HepG2 (cell line): ENCODE data around the gene ACP5. TPM values are rescaled to one million over a fixed set of nuclear protein-coding genes. Genes with fewer than 3 reads are reported as not detected.

Source experiments
- ASH2L ChIP-seq: fragments of 300-600, 200-600 bp; sonication (generic); IDR thresholded peaks from 2 replicates; pipeline ENCODE4 v1.7.0; 2017; ENCODE audit warnings: low read depth, mild to moderate bottlenecking, moderate library complexity, mixed read lengths, low read length; ENCODE audit not compliant: insufficient read length
- KLF15 ChIP-seq: sonication (generic); formaldehyde crosslinking; IDR thresholded peaks from 2 replicates; pipeline ENCODE4 v1.8.1; 2023; ENCODE audit warnings: borderline replicate concordance, mild to moderate bottlenecking, inconsistent platforms, missing genetic modification reagents, mixed read lengths
- MED1 ChIP-seq: sonication (generic); formaldehyde crosslinking; IDR thresholded peaks from 2 replicates; pipeline ENCODE4 v1.4.0; 2020; ENCODE audit warnings: missing genetic modification reagents
- PCBP2 ChIP-seq: fragments of 200-400 bp; formaldehyde crosslinking; optimal IDR thresholded peaks from 2 replicates; pipeline ENCODE3; 2018; ENCODE audit warnings: low read length, low read depth; ENCODE audit not compliant: poor library complexity, severe bottlenecking
- RELA ChIP-seq: sonication (generic); formaldehyde crosslinking; IDR thresholded peaks from 2 replicates; pipeline ENCODE4 v1.4.0; 2020; ENCODE audit warnings: missing genetic modification reagents
- SUZ12 ChIP-seq: fragments of 150-350 bp; IDR thresholded peaks from 2 replicates; pipeline ENCODE4 v1.6.1; 2014; ENCODE audit warnings: low read depth, low read length
- YEATS4 ChIP-seq: sonication (generic); formaldehyde crosslinking; IDR thresholded peaks from 2 replicates; pipeline ENCODE4 v1.4.0; 2020; ENCODE audit warnings: missing genetic modification reagents, borderline replicate concordance
- ZC3H13 ChIP-seq: sonication (generic); formaldehyde crosslinking; IDR thresholded peaks from 2 replicates; pipeline ENCODE4 v1.8.1; 2023; ENCODE audit warnings: mild to moderate bottlenecking, missing genetic modification reagents, moderate library complexity
- ZNF230 ChIP-seq: sonication (generic); formaldehyde crosslinking; IDR thresholded peaks from 2 replicates; pipeline ENCODE4 v1.4.0; 2020; ENCODE audit warnings: mild to moderate bottlenecking, missing genetic modification reagents
- ZNF251 ChIP-seq: sonication (generic); formaldehyde crosslinking; IDR thresholded peaks from 2 replicates; pipeline ENCODE4 v1.9.0; 2021; ENCODE audit warnings: mild to moderate bottlenecking, missing genetic modification reagents
- ZNF331 ChIP-seq: sonication (generic); formaldehyde crosslinking; IDR thresholded peaks from 2 replicates; pipeline ENCODE4 v1.4.0; 2020; ENCODE audit warnings: missing genetic modification reagents
- ZNF460 ChIP-seq: sonication (generic); formaldehyde crosslinking; IDR thresholded peaks from 2 replicates; pipeline ENCODE4 v1.5.1; 2020; ENCODE audit warnings: missing genetic modification reagents, mild to moderate bottlenecking, borderline replicate concordance
- ZNF772 ChIP-seq: sonication (generic); formaldehyde crosslinking; IDR thresholded peaks from 2 replicates; pipeline ENCODE4 v1.5.0; 2020; ENCODE audit warnings: mild to moderate bottlenecking, missing genetic modification reagents
- polyA plus RNA-seq, 8 experiments: library from polyadenylated mRNA; depleted of rRNA in 3 of 8; stranded (reverse) in 7 of 8; unstranded in 1 of 8; fragments of >200 nt; fragmentation: Illumina TruSeq in 4 of 8; extraction: Trizol in 4 of 8; gene quantifications; 2 replicates each; pipeline versions ENCODE4 v1.2.1 to v1.2.3, GENCODE V29; 2011 to 2016; ENCODE audit warnings: low read depth in 4 of 8, missing spikeins in 1 of 8, mixed read lengths in 1 of 8; ENCODE audit not compliant: insufficient read depth in 1 of 8
- total RNA-seq, 5 experiments: library from RNA; depleted of rRNA; stranded (reverse); fragments of >200 nt; fragmentation: Illumina TruSeq; extraction: Trizol; gene quantifications; 2 replicates each; pipeline ENCODE4 v1.2.3, GENCODE V29; 2016; ENCODE audit warnings: low read depth in 1 of 5
- TF ChIP-seq, protein P1 (sequence below): IDR thresholded peaks from 2 replicates; pipeline ENCODE4 v1.6.1; 2016; ENCODE audit warnings: low read depth, missing genetic modification reagents, missing compliant biosample characterization
- TF ChIP-seq, protein P2 (sequence below): fragments of 450-650 bp; IDR thresholded peaks from 2 replicates; pipeline ENCODE4 v1.6.1; 2017; ENCODE audit warnings: mild to moderate bottlenecking
- TF ChIP-seq, protein P3 (sequence below): IDR thresholded peaks from 2 replicates; pipeline ENCODE4 v1.6.1; 2016; ENCODE audit warnings: missing compliant biosample characterization, missing genetic modification reagents, borderline replicate concordance
- TF ChIP-seq, protein P4 (sequence below): sonication (generic); formaldehyde crosslinking; IDR thresholded peaks from 2 replicates; pipeline ENCODE4 v1.4.0; 2020; ENCODE audit warnings: mild to moderate bottlenecking, low read depth, missing genetic modification reagents

ACP5 gene
- total and polyA plus RNA-seq, 2 of the 13 experiments (the other 11 are each of a cell fraction or from before 2014, with no cell fraction given): 1.3 to 6.7 TPM

DNA sequence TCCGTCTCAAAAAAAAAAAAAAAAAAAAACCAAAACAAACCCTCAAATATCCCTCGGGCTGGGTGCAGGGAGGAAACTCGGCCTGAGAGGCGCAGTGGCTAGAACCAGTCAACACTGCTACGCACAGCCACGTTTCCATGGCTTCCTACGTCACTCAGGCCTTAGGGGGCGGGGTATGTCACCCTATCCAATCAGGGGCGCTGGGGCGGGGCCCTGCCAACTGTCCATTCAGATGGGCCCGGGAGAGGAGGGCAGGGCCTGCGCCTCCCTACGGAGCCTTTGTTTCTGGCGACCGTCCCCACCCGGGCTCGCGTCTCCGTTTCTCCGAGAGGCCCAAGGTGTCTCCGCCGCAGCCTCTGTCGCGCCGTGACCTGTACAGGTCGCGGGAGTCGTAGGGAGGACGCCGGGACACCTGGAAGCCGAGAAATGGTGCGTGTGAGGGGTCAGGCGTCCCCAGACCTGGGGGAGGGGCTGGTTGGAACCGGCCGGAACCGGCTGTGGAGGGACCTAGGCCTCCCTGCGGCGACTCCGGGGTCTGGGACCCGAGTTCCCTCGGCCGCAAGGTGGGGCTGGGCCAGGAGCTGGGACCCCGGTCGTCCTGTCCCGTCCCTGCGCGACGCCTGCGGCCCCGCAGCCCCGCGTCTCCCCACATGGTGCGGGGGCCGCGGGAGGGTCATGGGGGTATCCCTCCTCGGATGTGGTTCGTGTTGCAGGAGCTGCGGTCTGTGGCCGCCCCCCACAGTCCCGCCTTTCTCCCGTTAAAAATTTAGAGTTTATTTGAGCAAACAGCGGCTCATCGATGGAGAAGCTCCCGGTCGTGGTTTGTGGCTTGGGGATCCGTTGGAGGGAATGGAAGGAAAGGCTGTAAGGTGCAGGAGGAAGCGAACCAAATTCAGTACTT, 20.0 kb upstream of the ACP5 start, which contains the start of gene ZNF627 (continued):
- TF ChIP-seq, protein P1, sequence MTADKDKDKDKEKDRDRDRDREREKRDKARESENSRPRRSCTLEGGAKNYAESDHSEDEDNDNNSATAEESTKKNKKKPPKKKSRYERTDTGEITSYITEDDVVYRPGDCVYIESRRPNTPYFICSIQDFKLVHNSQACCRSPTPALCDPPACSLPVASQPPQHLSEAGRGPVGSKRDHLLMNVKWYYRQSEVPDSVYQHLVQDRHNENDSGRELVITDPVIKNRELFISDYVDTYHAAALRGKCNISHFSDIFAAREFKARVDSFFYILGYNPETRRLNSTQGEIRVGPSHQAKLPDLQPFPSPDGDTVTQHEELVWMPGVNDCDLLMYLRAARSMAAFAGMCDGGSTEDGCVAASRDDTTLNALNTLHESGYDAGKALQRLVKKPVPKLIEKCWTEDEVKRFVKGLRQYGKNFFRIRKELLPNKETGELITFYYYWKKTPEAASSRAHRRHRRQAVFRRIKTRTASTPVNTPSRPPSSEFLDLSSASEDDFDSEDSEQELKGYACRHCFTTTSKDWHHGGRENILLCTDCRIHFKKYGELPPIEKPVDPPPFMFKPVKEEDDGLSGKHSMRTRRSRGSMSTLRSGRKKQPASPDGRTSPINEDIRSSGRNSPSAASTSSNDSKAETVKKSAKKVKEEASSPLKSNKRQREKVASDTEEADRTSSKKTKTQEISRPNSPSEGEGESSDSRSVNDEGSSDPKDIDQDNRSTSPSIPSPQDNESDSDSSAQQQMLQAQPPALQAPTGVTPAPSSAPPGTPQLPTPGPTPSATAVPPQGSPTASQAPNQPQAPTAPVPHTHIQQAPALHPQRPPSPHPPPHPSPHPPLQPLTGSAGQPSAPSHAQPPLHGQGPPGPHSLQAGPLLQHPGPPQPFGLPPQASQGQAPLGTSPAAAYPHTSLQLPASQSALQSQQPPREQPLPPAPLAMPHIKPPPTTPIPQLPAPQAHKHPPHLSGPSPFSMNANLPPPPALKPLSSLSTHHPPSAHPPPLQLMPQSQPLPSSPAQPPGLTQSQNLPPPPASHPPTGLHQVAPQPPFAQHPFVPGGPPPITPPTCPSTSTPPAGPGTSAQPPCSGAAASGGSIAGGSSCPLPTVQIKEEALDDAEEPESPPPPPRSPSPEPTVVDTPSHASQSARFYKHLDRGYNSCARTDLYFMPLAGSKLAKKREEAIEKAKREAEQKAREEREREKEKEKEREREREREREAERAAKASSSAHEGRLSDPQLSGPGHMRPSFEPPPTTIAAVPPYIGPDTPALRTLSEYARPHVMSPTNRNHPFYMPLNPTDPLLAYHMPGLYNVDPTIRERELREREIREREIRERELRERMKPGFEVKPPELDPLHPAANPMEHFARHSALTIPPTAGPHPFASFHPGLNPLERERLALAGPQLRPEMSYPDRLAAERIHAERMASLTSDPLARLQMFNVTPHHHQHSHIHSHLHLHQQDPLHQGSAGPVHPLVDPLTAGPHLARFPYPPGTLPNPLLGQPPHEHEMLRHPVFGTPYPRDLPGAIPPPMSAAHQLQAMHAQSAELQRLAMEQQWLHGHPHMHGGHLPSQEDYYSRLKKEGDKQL (CRISPR knock-in tag): no peak
- TF ChIP-seq MED1 (CRISPR knock-in tag) (peak; percentile 51; the same call in 1 of the 2 replicates), SUZ12 (no peak), ZNF331 (peak; percentile 43), ZNF230 (CRISPR knock-in tag) (peak; percentile 89; the same call in 1 of the 2 replicates), KLF15 (CRISPR knock-in tag) (no peak), YEATS4 (CRISPR knock-in tag) (peak; percentile 91; the same call in 1 of the 2 replicates), ZNF772 (peak; percentile 88; the same call in 1 of the 2 replicates), RELA (CRISPR knock-in tag) (no peak), ZC3H13 (CRISPR knock-in tag) (peak; percentile 51; the same call in 1 of the 2 replicates), ASH2L (peak; percentile 38), ZNF460 (no peak; the same call in 1 of the 2 replicates), ZNF251 (CRISPR knock-in tag) (peak; percentile 48; the same call in 1 of the 2 replicates), PCBP2 (no peak)
- TF ChIP-seq, protein P2, sequence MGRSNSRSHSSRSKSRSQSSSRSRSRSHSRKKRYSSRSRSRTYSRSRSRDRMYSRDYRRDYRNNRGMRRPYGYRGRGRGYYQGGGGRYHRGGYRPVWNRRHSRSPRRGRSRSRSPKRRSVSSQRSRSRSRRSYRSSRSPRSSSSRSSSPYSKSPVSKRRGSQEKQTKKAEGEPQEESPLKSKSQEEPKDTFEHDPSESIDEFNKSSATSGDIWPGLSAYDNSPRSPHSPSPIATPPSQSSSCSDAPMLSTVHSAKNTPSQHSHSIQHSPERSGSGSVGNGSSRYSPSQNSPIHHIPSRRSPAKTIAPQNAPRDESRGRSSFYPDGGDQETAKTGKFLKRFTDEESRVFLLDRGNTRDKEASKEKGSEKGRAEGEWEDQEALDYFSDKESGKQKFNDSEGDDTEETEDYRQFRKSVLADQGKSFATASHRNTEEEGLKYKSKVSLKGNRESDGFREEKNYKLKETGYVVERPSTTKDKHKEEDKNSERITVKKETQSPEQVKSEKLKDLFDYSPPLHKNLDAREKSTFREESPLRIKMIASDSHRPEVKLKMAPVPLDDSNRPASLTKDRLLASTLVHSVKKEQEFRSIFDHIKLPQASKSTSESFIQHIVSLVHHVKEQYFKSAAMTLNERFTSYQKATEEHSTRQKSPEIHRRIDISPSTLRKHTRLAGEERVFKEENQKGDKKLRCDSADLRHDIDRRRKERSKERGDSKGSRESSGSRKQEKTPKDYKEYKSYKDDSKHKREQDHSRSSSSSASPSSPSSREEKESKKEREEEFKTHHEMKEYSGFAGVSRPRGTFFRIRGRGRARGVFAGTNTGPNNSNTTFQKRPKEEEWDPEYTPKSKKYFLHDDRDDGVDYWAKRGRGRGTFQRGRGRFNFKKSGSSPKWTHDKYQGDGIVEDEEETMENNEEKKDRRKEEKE: no peak
- TF ChIP-seq, protein P3, sequence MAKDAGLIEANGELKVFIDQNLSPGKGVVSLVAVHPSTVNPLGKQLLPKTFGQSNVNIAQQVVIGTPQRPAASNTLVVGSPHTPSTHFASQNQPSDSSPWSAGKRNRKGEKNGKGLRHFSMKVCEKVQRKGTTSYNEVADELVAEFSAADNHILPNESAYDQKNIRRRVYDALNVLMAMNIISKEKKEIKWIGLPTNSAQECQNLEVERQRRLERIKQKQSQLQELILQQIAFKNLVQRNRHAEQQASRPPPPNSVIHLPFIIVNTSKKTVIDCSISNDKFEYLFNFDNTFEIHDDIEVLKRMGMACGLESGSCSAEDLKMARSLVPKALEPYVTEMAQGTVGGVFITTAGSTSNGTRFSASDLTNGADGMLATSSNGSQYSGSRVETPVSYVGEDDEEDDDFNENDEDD (CRISPR knock-in tag): no peak
- TF ChIP-seq, protein P4, sequence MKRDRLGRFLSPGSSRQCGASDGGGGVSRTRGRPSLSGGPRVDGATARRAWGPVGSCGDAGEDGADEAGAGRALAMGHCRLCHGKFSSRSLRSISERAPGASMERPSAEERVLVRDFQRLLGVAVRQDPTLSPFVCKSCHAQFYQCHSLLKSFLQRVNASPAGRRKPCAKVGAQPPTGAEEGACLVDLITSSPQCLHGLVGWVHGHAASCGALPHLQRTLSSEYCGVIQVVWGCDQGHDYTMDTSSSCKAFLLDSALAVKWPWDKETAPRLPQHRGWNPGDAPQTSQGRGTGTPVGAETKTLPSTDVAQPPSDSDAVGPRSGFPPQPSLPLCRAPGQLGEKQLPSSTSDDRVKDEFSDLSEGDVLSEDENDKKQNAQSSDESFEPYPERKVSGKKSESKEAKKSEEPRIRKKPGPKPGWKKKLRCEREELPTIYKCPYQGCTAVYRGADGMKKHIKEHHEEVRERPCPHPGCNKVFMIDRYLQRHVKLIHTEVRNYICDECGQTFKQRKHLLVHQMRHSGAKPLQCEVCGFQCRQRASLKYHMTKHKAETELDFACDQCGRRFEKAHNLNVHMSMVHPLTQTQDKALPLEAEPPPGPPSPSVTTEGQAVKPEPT (CRISPR knock-in tag): peak; percentile 83; the same call in 1 of the 2 replicates
